Upper lobe of left lung (tissue), 4 donors: ENCODE measurements around the gene ADGRG2.

ENCODE experiments used
- CTCF ChIP-seq, 6 experiments: fragments of 450-650 bp in 4 of 6; fragments of 200-600 bp in 2 of 6; sonication (generic) in 2 of 6; IDR thresholded peaks; one replicate each; pipeline ENCODE4 v1.5.1; 2016 to 2019; ENCODE audit warnings: antibody characterized with exemption in 6 of 6
- EP300 ChIP-seq, 4 donors: sonication (generic); formaldehyde crosslinking; IDR thresholded peaks; one replicate each; pipeline ENCODE4 v1.5.1; 2017; ENCODE audit warnings: antibody characterized with exemption in 4 of 4, control low read depth in 2 of 4
- POLR2A ChIP-seq, 4 donors: fragments of 450-650 bp; IDR thresholded peaks; one replicate each; pipeline ENCODE4 v1.5.1; 2016 to 2017; ENCODE audit warnings: antibody characterized with exemption in 4 of 4, mild to moderate bottlenecking in 2 of 4
- POLR2AphosphoS5 ChIP-seq, 2 donors: sonication (generic); formaldehyde crosslinking; IDR thresholded peaks; one replicate each; pipeline ENCODE4 v1.5.1; 2017; ENCODE audit warnings: antibody characterized with exemption in 2 of 2

GRCh38 chrX:19162851-19163250 lies 40.6 kb upstream of the ADGRG2 start:
- no peak for TF ChIP-seq EP300 (IDR thresholded peaks at IDR 0.05)
- no peak for TF ChIP-seq CTCF (IDR thresholded peaks at IDR 0.05)
- TF ChIP-seq POLR2A (IDR thresholded peaks at IDR 0.05) = no peak
- no peak for TF ChIP-seq POLR2AphosphoS5 (IDR thresholded peaks at IDR 0.05)
